GM21723 (cell line): Measurements from ENCODE around the gene LDLRAD3.

Experiments
- ATAC-seq: cut with Tn5 transposase; IDR thresholded peaks from one replicate; pipeline ENCODE4 v1.9.1; 2021; ENCODE audit warnings: mild to moderate bottlenecking, moderate library complexity; ENCODE audit not compliant: unreplicated experiment

The LDLRAD3 gene

GRCh38 chr11:36258730-36259360 lies 315.0 kb downstream of the LDLRAD3 start:
- no peak for ATAC-seq

GRCh38 chr11:36261094-36261493 lies 317.2 kb downstream of the LDLRAD3 start:
- ATAC-seq: no peak

GRCh38 chr11:36264011-36264972 lies 320.4 kb downstream of the LDLRAD3 start:
- no peak for ATAC-seq

- no peak for ATAC-seq
Observed at GRCh38 chr11:36264973-36265344, 321.1 kb downstream of the LDLRAD3 start.

GRCh38 chr11:36265793-36266628 lies 322.1 kb downstream of the LDLRAD3 start:
- peak; percentile 84 for ATAC-seq

- ATAC-seq: no peak
Observed at GRCh38 chr11:36266767-36267166, 322.9 kb downstream of the LDLRAD3 start.

- ATAC-seq: no peak
Observed at GRCh38 chr11:36268337-36268985, 324.6 kb downstream of the LDLRAD3 start.

GRCh38 chr11:36270701-36271100 lies 326.8 kb downstream of the LDLRAD3 start:
- no peak for ATAC-seq

- ATAC-seq: no peak
Observed at GRCh38 chr11:36271794-36272407, 328.0 kb downstream of the LDLRAD3 start.

GRCh38 chr11:36273110-36273509 lies 329.2 kb downstream of the LDLRAD3 start:
- ATAC-seq: no peak

- ATAC-seq: no peak
Observed at GRCh38 chr11:36274414-36274813, 330.6 kb downstream of the LDLRAD3 start.

GRCh38 chr11:36278531-36279282 lies 334.8 kb downstream of the LDLRAD3 start:
- ATAC-seq: no peak

- ATAC-seq: no peak
Observed at GRCh38 chr11:36280531-36280930, 336.7 kb downstream of the LDLRAD3 start.
